HT-29 (cell line): ENCODE data around the gene SERPINA1. TPM values are rescaled to one million over a fixed set of nuclear protein-coding genes. Genes with fewer than 3 reads are reported as not detected.
"Not testable (repeated sequence)": the region's sequence is repeated elsewhere in the genome, so short reads cannot be mapped to it uniquely, and the experiment has no call there.

ENCODE experiments used
- DNase-seq: peaks from one replicate; pipeline ENCODE4 v3.0.0-alpha.2; 2015; ENCODE audit warnings: low spot score
- total RNA-seq: library from RNA; depleted of rRNA; stranded (reverse); fragments of >200 nt; shearing (Covaris generic); gene quantifications from 2 replicates; pipeline ENCODE4 v1.2.3, GENCODE V29; 2014

The SERPINA1 gene
- total RNA-seq, 1 experiment from 2014 or later = 307 TPM

DNA sequence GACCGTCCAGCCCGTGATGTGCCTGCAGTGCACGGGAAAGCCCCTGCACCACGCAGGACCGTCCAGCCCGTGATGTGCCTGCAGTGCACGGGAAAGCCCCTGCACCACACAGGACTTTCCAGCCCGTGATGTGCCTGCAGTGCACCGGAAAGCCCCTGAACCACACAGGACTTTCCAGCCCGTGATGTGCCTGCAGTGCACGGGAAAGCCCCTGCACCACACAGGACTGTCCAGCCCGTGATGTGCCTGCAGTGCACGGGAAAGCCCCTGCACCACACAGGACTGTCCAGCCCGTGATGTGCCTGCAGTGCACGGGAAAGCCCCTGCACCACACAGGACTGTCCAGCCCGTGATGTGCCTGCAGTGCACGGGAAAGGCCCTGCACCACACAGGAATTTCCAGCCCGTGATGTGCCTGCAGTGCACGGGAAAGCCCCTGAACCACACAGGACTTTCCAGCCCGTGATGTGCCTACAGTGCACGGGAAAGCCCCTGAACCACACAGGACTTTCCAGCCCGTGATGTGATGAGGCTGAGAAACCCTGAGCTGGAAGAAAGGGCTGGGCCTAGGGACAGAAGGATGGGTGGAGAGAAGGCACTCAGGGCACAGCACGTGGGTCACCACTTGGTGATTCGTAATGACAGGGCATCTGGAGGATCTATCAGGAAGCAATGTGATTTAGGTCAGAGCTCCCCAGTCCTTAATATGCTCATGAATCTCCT, 42.2 kb downstream of the SERPINA1 start:
- not testable (repeated sequence) for DNase-seq

DNA sequence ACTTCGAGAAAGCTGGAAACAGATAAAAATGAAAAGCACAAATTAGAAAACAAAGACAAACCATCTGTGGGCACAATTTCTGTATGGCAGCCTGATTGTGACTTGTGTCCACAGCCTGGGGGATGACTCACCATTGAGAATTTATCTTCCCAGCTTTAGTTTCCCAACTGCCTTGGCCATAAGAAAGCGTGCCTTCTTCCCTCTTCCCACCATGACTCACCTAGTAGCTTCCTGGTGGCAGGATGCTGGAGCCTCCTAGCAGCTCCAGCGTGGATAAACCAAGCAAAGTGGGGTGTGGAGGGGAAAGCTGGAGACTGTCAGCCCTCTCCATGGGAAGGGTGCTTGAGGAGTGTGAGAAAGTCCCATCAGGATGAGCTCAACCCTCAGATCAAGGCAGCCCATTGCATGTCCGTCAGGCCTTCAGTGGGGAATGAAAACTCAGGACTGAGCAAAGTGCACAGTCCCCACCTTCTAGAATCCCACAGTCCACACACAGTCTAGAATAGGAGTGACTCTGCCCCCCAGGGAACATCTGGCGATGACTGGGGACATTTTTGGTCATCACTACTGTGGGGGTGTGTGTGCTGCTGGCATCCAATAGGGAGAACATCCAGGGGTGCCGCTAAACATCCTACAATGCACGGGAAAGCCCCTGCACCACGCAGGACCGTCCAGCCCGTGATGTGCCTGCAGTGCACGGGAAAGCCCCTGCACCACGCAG, 42.9 kb downstream of the SERPINA1 start:
- DNase-seq = peak; percentile 69

- no peak for DNase-seq
Measured at GRCh38 chr14:94344389-94344788, 44.0 kb downstream of the SERPINA1 start.

DNA sequence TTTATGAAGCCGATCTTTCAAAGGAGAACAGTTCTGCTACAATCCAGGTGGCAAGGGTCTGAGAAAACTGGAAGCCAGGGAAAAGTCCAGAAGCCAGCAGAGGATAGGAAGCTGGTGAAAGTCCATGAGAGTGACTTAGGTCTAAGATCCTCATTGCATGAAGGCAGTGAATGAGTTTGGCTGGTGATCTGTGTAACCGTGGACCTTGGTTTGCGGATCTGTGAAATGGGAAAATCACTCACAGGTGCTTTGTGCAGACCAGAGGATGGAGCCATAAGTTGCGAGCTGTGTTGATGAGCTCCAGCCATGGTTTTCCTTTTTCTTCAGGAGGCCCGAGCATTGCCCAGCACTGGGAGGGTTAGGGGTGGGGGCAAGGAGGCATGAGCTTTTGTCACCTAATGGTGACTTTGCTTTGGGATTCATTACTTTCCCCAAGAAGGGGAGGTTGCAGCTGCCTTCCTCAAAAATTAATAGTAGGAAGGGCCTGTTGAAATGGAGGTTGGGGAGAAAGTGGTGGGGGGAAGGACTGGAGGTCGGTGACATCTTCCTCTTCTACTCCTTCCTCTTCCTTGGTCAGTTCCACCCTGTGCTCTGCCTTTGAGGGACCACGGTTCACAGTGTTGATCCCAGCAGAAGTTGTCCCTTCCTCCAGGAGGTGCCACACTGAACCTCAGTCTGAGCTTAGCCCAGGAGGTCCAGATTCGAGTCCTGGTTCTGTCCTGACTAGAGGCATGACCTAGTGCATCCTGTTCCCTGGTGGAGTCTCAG, 45.0 kb downstream of the SERPINA1 start:
- no peak for DNase-seq

DNA sequence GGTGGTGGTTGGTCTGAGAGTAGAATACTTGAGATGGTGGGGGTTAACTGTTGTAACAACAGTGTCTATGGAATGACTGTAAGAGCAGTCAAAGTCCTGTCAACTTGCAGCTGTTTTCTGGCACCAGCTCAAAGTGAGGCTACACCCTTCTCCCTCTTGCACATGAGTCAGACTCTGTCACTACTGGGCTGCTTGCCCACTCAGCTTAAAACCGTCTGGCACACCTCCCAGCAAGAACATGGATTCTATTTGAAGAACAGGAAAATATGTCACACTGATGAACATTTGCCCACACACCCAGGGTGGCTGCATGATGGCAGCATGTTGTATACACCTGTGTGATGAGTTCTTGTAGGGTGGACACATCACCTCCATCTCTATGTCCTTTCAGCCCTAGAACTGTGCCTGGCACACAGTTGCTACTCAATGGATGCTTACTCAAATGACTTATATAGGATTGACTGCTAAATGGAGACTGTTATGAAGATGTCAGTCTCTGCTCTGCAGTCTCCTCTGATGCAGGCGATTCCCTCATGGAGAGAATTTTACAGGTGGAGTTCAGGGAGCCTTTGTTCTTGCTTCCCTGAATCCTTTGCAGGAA, 46.0 kb downstream of the SERPINA1 start:
- peak; percentile 88 for DNase-seq

- no peak for DNase-seq
Measured at GRCh38 chr14:94341656-94342333, 46.6 kb downstream of the SERPINA1 start.

DNA sequence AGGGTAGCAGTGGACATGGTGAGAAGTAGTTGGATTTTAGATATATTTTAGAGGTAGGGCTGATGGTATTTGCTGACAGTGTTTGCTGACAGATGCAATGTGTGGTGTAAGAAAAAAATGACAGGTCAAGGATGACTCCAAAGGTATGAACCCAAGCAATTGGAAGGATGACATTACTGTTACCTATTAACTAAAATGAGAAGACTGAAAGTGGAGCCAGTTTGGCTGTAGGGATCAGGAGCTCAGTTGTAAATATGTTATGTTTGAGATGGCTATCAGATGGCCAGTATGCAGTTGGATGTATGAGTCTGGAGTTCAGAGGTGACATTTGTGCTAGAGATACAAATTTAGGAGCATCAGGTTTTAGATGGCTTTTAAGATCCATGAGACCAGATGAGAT, 47.9 kb downstream of the SERPINA1 start:
- no peak for DNase-seq

- DNase-seq = no peak
Measured at GRCh38 chr14:94338023-94338422, 50.4 kb downstream of the SERPINA1 start.

- DNase-seq = no peak
Measured at GRCh38 chr14:94337274-94337673, 51.1 kb downstream of the SERPINA1 start.

DNA sequence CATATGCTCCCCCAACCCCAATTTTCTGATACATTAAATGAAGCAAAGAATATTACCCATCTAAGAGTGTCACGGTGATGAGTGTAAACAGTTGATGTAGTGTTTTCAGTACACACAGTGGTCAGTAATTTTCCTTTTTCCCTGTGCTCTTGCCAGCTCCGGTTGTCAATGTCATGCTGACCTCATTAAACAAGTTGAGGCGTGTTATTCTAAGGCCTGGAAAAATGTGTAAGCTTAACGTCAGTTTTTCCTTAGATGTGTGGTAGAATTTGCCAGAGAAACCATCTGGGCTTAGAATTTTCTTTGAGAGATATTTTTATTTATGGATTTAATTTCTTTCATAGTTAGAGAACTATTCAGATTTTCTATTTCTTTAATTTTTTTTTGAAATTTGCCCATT, 53.5 kb downstream of the SERPINA1 start:
- DNase-seq = no peak

DNA sequence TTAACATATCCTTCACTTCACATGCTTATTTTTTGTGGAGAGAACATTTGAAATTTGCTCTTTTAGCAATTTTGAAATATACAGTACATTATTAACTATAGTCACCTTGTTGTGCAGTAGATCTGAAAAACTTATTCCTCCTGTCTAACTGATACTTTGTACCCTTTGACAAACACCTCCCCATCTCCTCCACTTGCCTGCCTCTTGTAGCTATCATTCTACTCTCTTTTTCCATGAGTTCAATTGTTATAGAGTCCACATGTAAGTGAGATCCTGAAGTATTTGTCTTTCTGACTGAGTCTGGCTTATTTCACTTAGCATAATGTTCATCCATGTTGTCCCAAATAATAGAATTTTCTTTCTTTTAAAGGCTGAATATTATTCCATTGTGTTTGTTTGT, 55.8 kb downstream of the SERPINA1 start:
- DNase-seq = no peak

GRCh38 chr14:94332063-94332583, 56.3 kb downstream of the SERPINA1 start:
- DNase-seq = no peak

DNA sequence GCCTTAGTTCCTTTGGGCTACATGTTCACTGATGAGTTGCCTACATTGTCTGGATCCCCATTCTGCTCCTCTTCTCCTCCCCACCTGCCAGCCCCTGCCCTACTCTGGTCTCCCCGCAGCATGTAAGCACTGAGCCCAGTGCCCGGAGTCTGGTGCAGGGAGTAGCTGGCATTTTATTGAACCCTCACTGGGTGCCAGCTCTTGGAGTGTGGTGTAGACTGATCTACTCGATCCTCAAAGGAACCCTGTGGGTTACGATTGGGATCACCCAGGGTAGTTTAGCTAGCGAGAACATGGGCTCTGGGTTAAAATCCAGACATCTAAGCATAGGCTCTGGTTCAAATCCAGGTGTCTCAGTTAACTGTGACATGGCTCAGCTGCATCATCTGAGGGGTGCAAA, 56.9 kb downstream of the SERPINA1 start:
- DNase-seq = no peak

GRCh38 chr14:94330857-94331256, 57.5 kb downstream of the SERPINA1 start:
- no peak for DNase-seq

- no peak for DNase-seq
Measured at GRCh38 chr14:94330432-94330831, 58.0 kb downstream of the SERPINA1 start.

GRCh38 chr14:94329857-94330256, 58.5 kb downstream of the SERPINA1 start:
- DNase-seq = no peak

- DNase-seq = no peak
Measured at GRCh38 chr14:94328196-94328595, 60.2 kb downstream of the SERPINA1 start.
